Measurements from ENCODE around the gene NUDT7. TPM values are rescaled to one million over a fixed set of nuclear protein-coding genes. Genes with fewer than 3 reads are reported as not detected.
A peak's percentile ranks its signal among the peaks of the same experiment; 100 is the strongest.

Gene NUDT7
- total and polyA plus RNA-seq, 9 of the 15 experiments (the other 6 are each of a cell fraction or from before 2014, with no cell fraction given), result 5.6 to 24.2 (median 10.5) TPM

- TF ChIP-seq HMGN3 (IDR thresholded peaks at IDR 0.05; ENCODE audit: borderline replicate concordance, extremely low read depth, insufficient read length, low read depth, low read length) (peak; percentile 44), MGA (IDR thresholded peaks at IDR 0.05) (peak; percentile 43; the same call in 1 of the 2 replicates), MAZ (CRISPR knock-in tag; conservative IDR thresholded peaks at IDR 0.05 in 1 of 2, IDR thresholded peaks at IDR 0.05 in 1 of 2) (peak; percentile 48 to 50; a peak in 2 of 4 replicates), GTF2B (IDR thresholded peaks at IDR 0.05; ENCODE audit: extremely low read depth, insufficient read length) (no peak), NRF1 (conservative IDR thresholded peaks at IDR 0.05 in 1 of 2, IDR thresholded peaks at IDR 0.05 in 1 of 2) (peak; percentile 94 to 95), ZNF589 (CRISPR knock-in tag; IDR thresholded peaks at IDR 0.05; ENCODE audit: low read depth) (no peak), DPF2 (IDR thresholded peaks at IDR 0.05) (0 out of 2 replicates have a peak, but pooled peaks have one; percentile 16), IRF1 (CRISPR knock-in tag; IDR thresholded peaks at IDR 0.05; ENCODE audit: borderline replicate concordance) (no peak), PURB (CRISPR knock-in tag; IDR thresholded peaks at IDR 0.05; ENCODE audit: low read depth) (no peak), GABPA (tag; conservative IDR thresholded peaks at IDR 0.05; ENCODE audit: low read depth) (peak; percentile 27; the same call in 1 of the 2 replicates), NFYB (IDR thresholded peaks at IDR 0.05; ENCODE audit: extremely low read depth, insufficient read length) (no peak)
These were observed at the start of gene NUDT7 (continued) for GRCh38 chr16:77722309-77723107.

All from K562 (cell line).